Measurements from ENCODE around the gene CNTNAP5.

Gene CNTNAP5

GRCh38 chr2:124316881-124317605, 292.0 kb downstream of the CNTNAP5 start:
- H3K4me3 ChIP-seq (ENCODE audit: low read depth, low read length) = no peak overlapping the region
- no peak for TF ChIP-seq CTCF (IDR thresholded peaks at IDR 0.05; ENCODE audit: control insufficient read depth, extremely low read depth, insufficient read depth)
- DNase-seq (ENCODE audit: low read depth) = no peak

DNA sequence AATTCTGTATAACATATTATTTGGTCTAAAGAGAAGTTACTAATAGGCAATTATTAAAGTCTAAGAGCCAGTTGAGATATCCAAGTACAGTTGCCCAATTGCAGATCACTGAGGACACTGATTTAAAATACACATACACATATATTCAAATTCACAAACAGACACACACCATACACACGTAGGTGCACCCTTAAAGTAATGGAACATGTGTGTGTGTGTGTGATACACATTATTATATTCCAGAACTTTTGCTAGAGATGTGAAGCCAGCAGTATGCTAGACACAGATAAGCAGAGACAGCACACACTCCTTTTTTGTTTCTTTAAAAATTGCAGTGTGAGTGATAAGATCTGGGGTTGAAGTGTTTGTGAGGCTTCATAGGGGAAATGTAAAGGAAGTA, 292.5 kb downstream of the CNTNAP5 start:
- no peak overlapping the region for H3K4me3 ChIP-seq (ENCODE audit: low read depth, low read length)
- DNase-seq (ENCODE audit: low read depth) = no peak
- no peak for TF ChIP-seq CTCF (IDR thresholded peaks at IDR 0.05; ENCODE audit: control insufficient read depth, extremely low read depth, insufficient read depth)

DNA sequence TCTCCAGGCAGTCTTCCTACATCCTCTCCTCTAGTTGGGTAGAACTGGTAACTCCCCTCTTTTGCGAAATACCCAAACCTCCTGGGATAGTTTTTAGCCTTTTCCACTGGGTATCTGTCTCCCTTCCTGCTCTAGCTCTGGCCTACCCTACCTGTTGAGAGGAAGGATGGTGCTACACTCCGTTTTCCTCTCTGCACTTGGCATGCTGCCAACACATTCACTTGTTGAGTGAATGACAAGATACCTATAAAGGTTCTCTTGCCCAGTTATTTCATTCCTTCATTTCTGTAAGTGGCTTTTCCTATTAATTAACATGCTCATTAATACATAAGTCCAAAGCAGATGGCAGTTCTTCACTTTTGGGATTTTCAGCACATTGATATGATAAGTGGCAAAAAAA, 293.8 kb downstream of the CNTNAP5 start:
- no peak for TF ChIP-seq CTCF (IDR thresholded peaks at IDR 0.05; ENCODE audit: control insufficient read depth, extremely low read depth, insufficient read depth)
- DNase-seq (ENCODE audit: low read depth) = no peak
- H3K4me3 ChIP-seq (ENCODE audit: low read depth, low read length) = no peak overlapping the region

GRCh38 chr2:124319577-124319976, 294.5 kb downstream of the CNTNAP5 start:
- no peak overlapping the region for H3K4me3 ChIP-seq (ENCODE audit: low read depth, low read length)
- no peak for DNase-seq (ENCODE audit: low read depth)
- TF ChIP-seq CTCF (IDR thresholded peaks at IDR 0.05; ENCODE audit: control insufficient read depth, extremely low read depth, insufficient read depth) = no peak

DNA sequence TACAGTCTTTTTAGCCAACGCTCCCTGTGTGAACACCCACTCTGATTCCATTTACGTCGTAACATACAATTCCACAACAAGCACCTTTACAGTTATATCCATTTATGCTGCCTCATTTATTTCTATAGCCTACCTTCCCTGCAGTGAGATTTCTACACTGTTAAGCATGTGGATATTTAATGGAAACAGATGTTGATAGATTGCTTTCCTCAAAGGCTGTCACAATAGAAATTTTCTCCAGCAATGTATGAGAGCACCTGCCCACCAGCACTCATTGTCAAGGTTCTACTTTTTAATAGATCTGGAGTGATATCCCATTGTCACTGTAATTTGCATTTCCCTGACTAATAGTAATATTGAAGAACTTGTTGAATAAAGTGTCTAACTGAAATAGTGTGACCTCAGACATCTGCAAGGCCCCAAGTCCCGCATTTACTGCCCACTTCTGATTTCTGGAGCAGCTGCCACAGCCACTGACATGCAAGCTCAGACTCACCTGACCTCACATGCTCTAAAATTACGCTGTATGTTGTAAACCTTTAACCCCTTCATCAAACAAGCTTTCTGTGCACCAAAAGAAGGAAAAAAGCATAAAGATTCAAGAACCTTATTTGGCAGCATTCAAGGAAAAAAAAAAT, 295.1 kb downstream of the CNTNAP5 start:
- no peak overlapping the region for H3K4me3 ChIP-seq (ENCODE audit: low read depth, low read length)
- DNase-seq (ENCODE audit: low read depth) = no peak

DNA sequence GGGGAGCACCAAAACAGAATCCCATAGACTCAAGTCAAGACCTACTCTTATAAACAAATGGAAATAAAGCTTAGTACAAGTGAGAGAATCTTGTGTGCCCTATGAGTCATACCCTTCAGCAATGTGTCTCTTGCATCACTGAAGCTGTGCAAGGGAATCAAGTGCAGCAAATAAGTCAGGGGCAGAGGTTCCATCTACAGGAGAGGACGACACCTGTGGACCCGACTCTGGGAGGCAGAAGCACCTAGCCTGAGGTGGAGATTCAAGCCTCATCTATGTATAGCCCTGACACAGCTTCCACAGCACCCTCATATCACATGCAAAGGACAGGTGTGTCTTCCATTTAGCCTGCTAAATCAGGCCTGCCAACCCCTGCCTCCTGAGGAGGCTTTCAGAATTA, 298.2 kb downstream of the CNTNAP5 start:
- DNase-seq (ENCODE audit: low read depth) = no peak
- no peak overlapping the region for H3K4me3 ChIP-seq (ENCODE audit: low read depth, low read length)
- no peak for TF ChIP-seq CTCF (IDR thresholded peaks at IDR 0.05; ENCODE audit: control insufficient read depth, extremely low read depth, insufficient read depth)

More for the DNA sequence above, 295.1 kb downstream of the CNTNAP5 start:
- no peak for TF ChIP-seq CTCF (IDR thresholded peaks at IDR 0.05; ENCODE audit: control insufficient read depth, extremely low read depth, insufficient read depth)
